Right renal pelvis (tissue), 4 donors: ENCODE data around the gene TBC1D23. TPM values are rescaled to one million over a fixed set of nuclear protein-coding genes. Genes with fewer than 3 reads are reported as not detected.
"Not testable (repeated sequence)": the region's sequence is repeated elsewhere in the genome, so short reads cannot be mapped to it uniquely, and the experiment has no call there.

Experiments used
- DNase-seq, 4 donors: peaks; one replicate each; pipeline ENCODE4 v3.0.0-alpha.2; 2013; ENCODE audit warnings: low read depth in 4 of 4, low spot score in 3 of 4, missing footprints in 1 of 4
- polyA plus RNA-seq, 4 donors: library from polyadenylated mRNA; unstranded; fragments of 120-200 nt; gene quantifications; one replicate each; pipeline ENCODE4 v1.2.1, GENCODE V29; 2013; ENCODE audit not compliant: insufficient read length in 4 of 4

The TBC1D23 gene
- polyA plus RNA-seq, 4 donors: 33.9 to 47.1 (median 42.3) TPM

- DNase-seq: no peak
These were observed 78.1 kb downstream of the TBC1D23 start for GRCh38 chr3:100338911-100339310.

- no peak for DNase-seq
These were observed 79.0 kb downstream of the TBC1D23 start for GRCh38 chr3:100339786-100340185.

GRCh38 chr3:100340527-100340926 is 79.7 kb downstream of the TBC1D23 start:
- no peak for DNase-seq

- no peak for DNase-seq
These were observed 87.9 kb downstream of the TBC1D23 start for GRCh38 chr3:100348727-100349126.

- not testable (repeated sequence) for DNase-seq
These were observed 91.0 kb downstream of the TBC1D23 start for GRCh38 chr3:100351770-100352169.

GRCh38 chr3:100352296-100353231 is 91.8 kb downstream of the TBC1D23 start:
- DNase-seq: no peak

- no peak for DNase-seq
These were observed 94.1 kb downstream of the TBC1D23 start for GRCh38 chr3:100354850-100355249.

GRCh38 chr3:100358413-100358812 is 97.6 kb downstream of the TBC1D23 start:
- DNase-seq: no peak

- no peak for DNase-seq
These were observed 98.2 kb downstream of the TBC1D23 start for GRCh38 chr3:100359035-100359434.

GRCh38 chr3:100360757-100361496 is 100.1 kb downstream of the TBC1D23 start:
- DNase-seq: no peak

GRCh38 chr3:100361897-100362296 is 101.1 kb downstream of the TBC1D23 start:
- no peak for DNase-seq

- DNase-seq: no peak
These were observed 103.6 kb downstream of the TBC1D23 start for GRCh38 chr3:100364421-100364820.

GRCh38 chr3:100366424-100366823 is 105.6 kb downstream of the TBC1D23 start:
- no peak for DNase-seq

GRCh38 chr3:100368441-100368840 is 107.6 kb downstream of the TBC1D23 start:
- DNase-seq: no peak

- DNase-seq: no peak
These were observed 110.0 kb downstream of the TBC1D23 start for GRCh38 chr3:100370756-100371155.

GRCh38 chr3:100374521-100374920 is 113.7 kb downstream of the TBC1D23 start:
- no peak for DNase-seq

Other genes starting within 250 kb of the TBC1D23 start
- 10 to 100 TPM; 17.6 to 24.4 (median 22.2) TPM for gene FILIP1L, start 146.5 kb upstream of the TBC1D23 start, polyA plus RNA-seq
- gene NIT2, start 73.8 kb downstream of the TBC1D23 start, polyA plus RNA-seq: 100 to 1,000 TPM; 105 to 129 (median 123) TPM
- gene TOMM70, start 140.1 kb downstream of the TBC1D23 start, polyA plus RNA-seq: 10 to 100 TPM; 65.4 to 81.2 (median 77.2) TPM
- 10 to 100 TPM in 1 of 4 donors, 1 to 10 TPM in 3; 7.0 to 10.1 (median 8.7) TPM for gene LNP1, start 140.5 kb downstream of the TBC1D23 start, polyA plus RNA-seq
- 10 to 100 TPM; 24.4 to 27.3 (median 26.9) TPM for gene TMEM45A, start 231.6 kb downstream of the TBC1D23 start, polyA plus RNA-seq